Ureter (tissue), 1 donor: ENCODE measurements around the gene CNTNAP4. TPM values are rescaled to one million over a fixed set of nuclear protein-coding genes. Genes with fewer than 3 reads are reported as not detected.

ENCODE experiments used
- DNase-seq: peaks from one replicate; pipeline ENCODE4 v3.0.0-alpha.2; 2020; ENCODE audit warnings: low spot score
- total RNA-seq: library from RNA; stranded (reverse); gene quantifications from one replicate; pipeline ENCODE4 v1.2.4, GENCODE V29; 2023
- donor health status: DM: yes; HTN: yes; CAD: no.

CNTNAP4 gene
- total RNA-seq, 1 donor from 2014 or later = not detected

DNA sequence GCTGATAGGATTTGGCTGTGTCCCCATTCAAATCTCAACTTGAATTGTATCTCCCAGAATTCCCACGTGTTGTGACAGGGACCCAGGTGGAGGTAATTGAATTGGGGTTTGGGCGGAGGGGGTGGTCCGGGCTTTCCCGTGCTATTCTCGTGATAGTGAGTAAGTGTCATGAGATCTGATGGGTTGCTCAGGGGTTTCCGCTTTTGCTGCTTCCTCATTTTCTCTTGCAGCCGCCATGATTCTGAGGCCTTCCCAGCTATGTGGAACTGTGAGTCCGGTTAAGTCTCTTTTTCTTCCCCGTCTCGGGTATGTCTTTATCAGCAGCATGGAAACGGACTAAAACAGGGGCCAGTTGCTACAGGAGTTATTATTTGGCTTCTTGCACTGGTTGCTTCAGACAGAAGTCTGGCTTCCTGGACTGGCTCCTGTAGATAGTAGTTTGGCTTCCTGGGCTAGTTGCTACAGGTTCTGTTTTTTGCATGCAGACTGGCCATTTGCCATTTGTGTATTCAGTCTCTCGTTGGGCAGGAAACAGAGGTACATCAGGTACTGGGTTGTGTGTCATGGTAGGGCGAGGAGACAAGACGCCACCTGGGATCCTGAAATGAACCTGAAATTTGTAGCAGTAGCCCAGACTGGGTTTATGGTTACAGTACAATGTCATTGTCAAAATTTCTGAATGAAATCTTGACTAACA lies 32.6 kb downstream of the CNTNAP4 start:
- no peak for DNase-seq

- DNase-seq = no peak
These were observed 34.1 kb downstream of the CNTNAP4 start for GRCh38 chr16:76311260-76311659.

- no peak for DNase-seq
These were observed 41.4 kb downstream of the CNTNAP4 start for GRCh38 chr16:76318565-76318964.

- no peak for DNase-seq
These were observed 51.9 kb downstream of the CNTNAP4 start for GRCh38 chr16:76329106-76329505.

- DNase-seq = no peak
These were observed 58.2 kb downstream of the CNTNAP4 start for GRCh38 chr16:76335180-76335974.

DNA sequence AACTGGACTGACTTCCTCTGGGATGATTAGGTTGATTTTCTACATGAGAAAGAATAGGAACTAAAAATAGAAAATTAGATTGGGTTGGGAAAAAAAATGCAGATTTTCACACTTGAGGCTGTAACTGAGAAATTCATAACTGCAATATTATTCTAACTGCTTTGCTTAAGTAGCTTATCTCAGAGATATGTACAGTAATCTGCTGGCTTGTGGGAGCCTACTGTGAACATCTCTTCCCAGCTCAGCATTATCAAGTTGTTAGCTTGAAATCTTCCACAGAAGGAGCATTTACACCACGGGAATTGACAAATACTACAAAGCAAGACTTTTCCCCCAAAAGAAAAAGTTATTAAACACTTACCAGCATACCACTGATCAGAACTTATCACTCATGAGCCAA lies 58.9 kb downstream of the CNTNAP4 start:
- DNase-seq = no peak

DNA sequence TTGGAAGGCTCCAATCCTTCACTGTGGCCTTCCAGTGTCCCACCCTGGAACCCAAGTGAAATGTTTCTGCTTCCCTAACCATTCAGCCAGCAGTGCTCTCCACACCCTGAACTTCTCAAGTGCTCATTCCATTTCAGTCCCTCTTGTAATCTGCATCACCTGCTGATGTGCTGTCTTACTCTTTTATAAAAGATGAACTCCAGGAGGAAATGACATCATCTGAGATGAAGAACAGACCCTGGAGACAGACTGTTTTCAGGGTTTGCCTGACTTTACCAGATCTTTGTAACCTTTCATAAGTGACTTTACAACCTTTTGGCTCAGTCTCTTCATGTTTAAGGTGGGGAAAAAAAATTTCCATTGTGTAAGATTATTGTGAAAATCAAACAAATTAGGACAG lies 61.3 kb downstream of the CNTNAP4 start:
- no peak for DNase-seq

DNA sequence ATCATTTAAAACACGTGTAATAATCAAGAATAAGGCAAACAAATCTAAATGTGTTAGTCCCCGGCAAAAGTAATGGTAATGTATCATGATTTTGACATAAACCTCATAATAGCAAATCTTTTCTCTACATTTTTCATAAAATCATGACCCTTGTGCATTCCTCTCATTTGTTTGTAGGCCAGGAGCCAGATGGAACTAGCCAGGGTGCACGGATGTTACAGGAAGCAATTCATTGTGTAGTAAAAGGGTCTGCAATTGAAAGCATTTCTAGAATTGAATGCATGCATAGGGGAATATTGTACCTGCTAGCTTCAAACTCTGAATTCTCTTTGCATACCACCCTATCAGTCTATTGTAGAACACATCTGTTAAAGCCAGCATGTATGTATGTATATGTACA lies 66.6 kb downstream of the CNTNAP4 start:
- no peak for DNase-seq

GRCh38 chr16:76345163-76345661 lies 68.0 kb downstream of the CNTNAP4 start:
- DNase-seq = no peak

- no peak for DNase-seq
These were observed 69.0 kb downstream of the CNTNAP4 start for GRCh38 chr16:76346210-76346609.

DNA sequence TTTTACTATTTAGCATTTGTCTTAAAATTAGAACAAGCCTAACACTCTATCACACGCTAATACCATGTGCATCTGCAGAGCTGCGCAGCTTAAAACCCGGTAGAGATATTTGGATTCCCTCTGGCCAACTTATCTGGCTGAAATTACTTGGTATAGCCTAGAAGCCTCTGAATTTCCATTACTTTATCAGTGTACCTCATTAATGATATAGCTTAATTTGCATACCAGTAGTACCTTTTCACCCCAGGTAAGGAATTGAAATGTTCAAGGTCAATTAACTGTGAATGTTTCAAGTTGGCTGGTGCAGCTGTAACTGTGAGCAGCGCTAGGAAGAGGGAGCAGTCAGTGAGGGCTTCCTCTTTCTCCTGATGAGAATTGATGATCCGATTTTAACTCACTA lies 74.2 kb downstream of the CNTNAP4 start:
- no peak for DNase-seq

DNA sequence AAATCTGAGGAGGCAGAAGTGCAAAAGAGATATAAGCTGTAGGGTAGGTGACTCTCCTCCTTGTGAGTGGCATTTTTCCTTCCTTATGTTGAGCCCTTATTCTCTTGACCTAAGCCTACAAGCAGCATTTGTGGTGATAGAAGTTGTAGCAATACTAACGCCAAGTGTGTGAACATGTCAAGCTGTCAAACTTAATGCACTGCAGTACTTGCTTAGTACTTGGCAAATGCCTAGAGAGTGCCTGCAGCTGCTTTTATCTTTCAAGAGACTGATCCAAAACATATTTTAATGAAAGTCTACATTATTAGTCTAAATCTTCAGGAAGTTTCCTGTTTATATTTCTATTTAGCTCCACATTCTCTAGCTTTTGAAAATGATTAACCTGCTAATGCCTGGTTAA lies 83.2 kb downstream of the CNTNAP4 start:
- DNase-seq = no peak

DNA sequence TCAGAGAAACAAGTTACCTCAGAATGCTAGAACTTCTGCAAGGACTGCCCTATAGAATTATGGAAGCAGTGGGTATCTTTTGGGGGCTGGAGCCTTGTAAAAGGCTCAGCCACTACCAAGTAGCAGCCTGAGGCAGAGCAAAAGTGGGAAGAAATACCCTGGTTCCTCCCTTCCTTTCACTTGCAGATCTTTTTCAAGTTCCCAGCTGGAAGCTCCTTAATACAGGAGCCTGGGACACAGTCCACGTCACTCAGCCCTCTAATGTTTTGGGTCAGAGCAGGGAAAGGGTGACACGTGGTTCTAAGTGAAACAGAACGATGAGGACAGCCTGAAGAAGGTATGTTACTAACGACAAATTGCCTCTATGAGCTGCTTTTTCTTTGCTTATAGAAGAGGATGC lies 93.1 kb downstream of the CNTNAP4 start:
- no peak for DNase-seq

GRCh38 chr16:76371441-76371840 lies 94.2 kb downstream of the CNTNAP4 start:
- no peak for DNase-seq

DNA sequence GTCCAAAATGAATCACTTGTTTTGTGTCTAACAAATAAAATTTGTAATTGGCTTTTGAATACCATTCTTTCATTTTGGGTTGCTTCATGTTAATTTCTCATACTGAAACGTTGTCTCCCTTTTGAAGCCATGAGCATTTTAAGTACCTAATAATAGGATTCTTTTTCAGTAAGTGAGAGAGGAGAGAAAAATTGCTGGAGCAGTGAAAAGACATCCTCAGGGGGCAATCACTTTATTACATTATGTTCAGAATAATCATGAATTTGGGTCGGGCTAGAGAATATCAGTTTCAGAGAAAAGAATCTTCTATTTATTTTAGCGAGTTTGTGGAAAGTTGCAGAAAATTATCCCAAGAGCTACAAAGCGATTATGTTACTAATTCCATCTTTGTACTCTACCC lies 96.8 kb downstream of the CNTNAP4 start:
- no peak for DNase-seq

DNA sequence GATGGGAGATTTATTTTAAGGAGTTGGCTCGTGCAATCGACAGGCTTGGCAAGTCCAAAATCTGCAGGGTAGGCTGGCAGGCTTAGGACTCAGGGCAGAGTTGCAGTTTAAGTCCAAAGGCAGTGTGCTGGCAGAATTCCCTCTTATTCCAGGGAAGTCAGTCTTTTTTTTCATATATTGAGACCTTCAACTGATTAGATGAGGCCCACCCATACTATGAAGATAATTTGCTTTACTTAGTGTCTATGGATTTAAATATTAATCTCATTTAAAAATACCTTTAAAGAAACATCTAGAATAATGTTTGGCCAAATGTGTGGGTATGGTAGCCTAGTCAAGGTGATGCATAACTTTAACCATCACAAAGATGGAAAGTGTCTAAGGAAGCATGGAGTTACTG lies 99.8 kb downstream of the CNTNAP4 start:
- no peak for DNase-seq

GRCh38 chr16:76378020-76378419 lies 100.8 kb downstream of the CNTNAP4 start:
- DNase-seq = no peak

- DNase-seq = no peak
These were observed 103.9 kb downstream of the CNTNAP4 start for GRCh38 chr16:76381096-76381495.

DNA sequence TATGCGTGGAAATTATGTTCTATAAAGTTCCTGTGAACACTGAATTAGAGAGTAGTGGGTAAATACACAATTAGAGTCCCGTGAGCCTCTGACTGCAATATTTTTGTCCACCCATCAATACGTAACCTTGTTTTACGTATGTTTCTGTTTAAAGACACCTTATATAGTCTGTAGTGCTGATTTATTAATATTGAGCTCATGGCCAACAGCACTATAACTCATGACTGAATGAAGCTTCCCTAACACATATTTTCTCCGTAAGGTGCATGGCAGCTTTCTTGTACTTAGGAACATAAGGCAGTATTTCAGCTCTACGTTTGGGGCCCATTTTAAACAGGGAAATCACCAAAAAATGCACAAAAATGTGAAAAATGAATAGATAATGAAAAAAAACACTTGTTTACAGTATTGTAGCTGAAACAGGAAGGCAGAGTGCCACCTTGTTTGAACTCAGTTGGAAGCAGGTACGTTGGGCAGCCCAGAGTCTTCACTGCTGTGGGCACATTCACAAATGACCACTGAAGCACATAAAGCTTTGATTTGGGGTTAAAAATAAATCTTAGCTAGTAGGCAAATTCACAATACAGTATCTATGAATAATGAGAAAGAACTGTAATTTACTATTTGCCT lies 108.5 kb downstream of the CNTNAP4 start:
- no peak for DNase-seq

- no peak for DNase-seq
These were observed 109.6 kb downstream of the CNTNAP4 start for GRCh38 chr16:76386784-76387183.

DNA sequence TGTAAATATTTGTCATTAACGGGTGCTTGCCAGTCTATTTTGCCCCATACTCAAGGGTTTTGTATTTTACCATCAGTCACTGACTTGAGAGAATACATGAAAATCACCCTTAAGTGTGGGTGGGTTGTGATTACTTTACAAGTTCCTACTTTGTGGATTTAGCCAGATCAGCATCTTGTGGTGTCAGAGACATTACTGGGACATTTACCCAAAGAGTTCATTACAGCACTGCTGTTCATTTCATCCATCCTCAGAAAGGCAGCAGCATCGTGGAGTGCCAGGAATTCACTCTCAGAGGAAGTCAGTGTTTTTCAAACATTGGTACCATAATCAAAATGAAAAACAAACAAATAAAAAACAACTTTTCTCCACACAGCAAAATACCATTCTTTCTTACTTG lies 110.8 kb downstream of the CNTNAP4 start:
- DNase-seq = no peak

DNA sequence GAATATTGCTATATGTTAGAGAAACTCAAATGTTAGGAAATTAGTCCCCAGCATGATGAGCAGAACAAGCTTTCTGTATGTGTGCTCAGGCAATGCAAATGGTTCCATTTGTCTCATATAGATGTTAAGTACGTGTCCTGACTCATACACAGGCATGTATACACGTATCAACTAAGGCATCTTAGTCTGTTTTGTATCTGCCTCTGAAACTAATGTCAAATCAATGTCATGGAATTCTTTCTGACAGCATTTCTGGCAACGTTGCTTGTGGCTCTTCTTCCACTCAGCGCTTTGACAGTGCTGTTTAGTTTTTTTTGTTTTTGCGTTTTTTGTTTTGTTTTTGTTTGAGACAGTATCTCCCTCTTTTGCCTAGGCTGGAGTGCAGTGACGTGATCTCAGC lies 111.9 kb downstream of the CNTNAP4 start:
- no peak for DNase-seq

- no peak for DNase-seq
These were observed 113.3 kb downstream of the CNTNAP4 start for GRCh38 chr16:76390476-76390875.
